Esophagus squamous epithelium (tissue), 4 donors: ENCODE results near the gene NR5A2.

Experiments used
- CTCF ChIP-seq, 6 experiments: fragments of 450-650 bp in 4 of 6; fragments of 200-600 bp in 2 of 6; sonication (generic) in 2 of 6; IDR thresholded peaks; one replicate each; pipeline ENCODE4 v1.5.1; 2016 to 2019; ENCODE audit warnings: antibody characterized with exemption in 6 of 6, mild to moderate bottlenecking in 4 of 6, moderate library complexity in 4 of 6
- POLR2A ChIP-seq, 4 donors: fragments of 450-650 bp; IDR thresholded peaks; one replicate each; pipeline ENCODE4 v1.6.1; 2017; ENCODE audit warnings: antibody characterized with exemption in 4 of 4, mild to moderate bottlenecking in 4 of 4, moderate library complexity in 3 of 4

GRCh38 chr1:200108659-200109058 lies 81.1 kb downstream of the NR5A2 start:
- no peak for TF ChIP-seq POLR2A (IDR thresholded peaks at IDR 0.05)
- no peak for TF ChIP-seq CTCF (IDR thresholded peaks at IDR 0.05)
